ENCODE data around the gene LPAR3. TPM values are rescaled to one million over a fixed set of nuclear protein-coding genes. Genes with fewer than 3 reads are reported as not detected.
"Not testable (repeated sequence)": the region's sequence is repeated elsewhere in the genome, so short reads cannot be mapped to it uniquely, and the experiment has no call there.

LPAR3 gene
- total RNA-seq, 1 donor from 2014 or later: 2.0 TPM

DNA sequence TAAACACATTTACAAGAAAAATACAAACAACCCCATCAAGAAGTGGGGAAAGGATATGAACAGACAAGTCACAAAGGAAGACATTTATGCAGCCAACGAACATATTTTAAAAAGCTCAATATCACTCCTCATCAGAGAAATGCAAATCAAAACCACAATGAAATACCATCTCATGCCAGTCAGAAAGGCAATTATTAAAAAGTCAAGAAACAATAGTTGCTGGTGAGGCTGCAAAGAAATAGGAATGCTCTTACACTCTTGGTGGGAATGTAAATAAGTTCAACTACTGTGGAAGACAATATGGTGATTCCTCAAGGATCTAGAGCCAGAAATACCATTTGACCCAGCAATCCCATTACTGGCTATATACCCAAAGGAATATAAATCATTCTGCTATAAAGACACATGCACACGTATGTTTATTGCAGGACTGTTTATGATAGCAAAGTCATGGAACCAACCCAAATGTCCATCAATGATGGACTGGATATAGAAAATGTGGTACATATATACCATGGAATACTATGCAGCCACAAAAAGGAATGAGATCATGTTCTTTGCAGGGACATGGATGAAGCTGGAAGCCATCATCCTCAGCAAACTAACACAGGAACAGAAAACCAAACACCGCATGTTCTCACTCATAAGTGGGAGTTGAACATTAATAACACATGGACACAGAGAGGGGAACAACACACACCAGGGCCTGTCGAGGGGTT is 15.9 kb upstream of the LPAR3 start:
- intact Hi-C loops (cut with DNase I); DNase-seq (ENCODE audit: low spot score): not testable (repeated sequence)

DNA sequence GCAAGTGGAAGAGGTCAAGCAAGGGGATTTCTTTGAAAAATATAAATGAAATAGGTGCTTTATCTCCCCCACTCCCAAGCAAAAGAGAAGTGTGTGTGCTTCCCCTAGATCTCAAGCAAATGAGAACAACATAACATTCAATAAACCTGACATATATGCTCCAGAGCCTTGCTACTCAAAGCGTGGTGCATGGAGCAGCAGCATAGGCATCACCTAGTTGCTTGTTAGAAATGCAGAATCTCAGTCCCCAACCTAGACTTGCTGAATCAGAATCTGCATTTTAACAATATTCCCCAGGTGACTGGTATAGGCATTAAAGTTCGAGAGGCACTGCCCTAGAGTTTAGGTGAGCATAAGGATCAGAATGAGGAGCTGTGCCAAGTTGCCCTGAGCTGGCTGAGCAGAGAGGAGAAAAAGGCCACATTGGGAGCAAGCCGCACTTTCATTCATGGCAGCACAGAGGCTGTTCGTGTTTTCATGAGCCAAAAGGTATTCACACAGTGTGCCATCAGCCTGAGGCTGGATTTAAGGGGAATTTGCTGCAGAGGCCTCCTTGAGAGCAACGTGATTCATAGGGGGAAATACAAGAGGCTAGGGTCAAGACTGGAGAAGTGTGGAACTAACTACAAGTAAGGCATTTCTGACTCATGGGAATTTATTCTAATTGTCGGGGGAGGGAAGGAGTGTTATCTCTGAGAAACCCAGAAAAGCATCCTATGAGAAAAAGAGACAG is 14.3 kb upstream of the LPAR3 start:
- intact Hi-C loops (cut with DNase I): no loop called here
- DNase-seq (ENCODE audit: low spot score): no peak

DNA sequence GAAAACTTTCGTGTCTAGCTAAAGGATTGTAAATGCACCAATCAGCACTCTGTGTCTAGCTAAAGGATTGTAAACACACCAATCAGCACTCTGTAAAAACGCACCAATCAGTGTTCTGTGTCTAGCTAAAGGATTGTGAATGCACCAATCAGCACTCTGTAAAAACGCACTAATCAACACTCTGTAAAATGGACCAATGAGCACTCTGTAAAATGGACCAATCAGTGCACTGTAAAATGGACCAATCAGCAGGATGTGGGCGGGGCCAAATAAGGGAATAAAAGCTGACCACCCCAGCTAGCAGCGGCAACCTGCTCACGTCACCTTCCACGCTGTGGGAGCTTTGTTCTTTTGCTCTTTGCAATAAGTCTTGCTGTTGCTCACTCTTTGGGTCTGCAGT is 9.7 kb upstream of the LPAR3 start:
- DNase-seq (ENCODE audit: low spot score); intact Hi-C loops (cut with DNase I): not testable (repeated sequence)

DNA sequence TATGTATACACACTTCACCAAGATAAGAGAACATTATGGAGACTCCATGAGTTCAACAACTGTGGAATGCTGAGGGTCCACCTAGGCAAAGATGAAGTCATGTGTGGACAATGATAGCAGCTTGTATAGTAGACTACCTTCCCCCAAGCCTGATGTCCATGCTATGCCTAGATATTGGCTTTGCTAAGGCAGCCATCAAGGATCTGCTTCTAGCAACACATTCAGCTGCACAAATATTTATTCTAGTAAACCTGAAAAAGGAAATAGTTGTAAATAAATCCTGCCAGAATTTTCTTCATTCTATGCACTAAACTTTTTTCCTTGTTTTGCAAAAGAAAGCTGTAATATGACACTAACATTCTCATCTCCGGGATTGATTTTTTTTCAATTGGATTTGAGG is 7.0 kb upstream of the LPAR3 start:
- no peak for DNase-seq (ENCODE audit: low spot score)
- intact Hi-C loops (cut with DNase I): no loop called here

DNA sequence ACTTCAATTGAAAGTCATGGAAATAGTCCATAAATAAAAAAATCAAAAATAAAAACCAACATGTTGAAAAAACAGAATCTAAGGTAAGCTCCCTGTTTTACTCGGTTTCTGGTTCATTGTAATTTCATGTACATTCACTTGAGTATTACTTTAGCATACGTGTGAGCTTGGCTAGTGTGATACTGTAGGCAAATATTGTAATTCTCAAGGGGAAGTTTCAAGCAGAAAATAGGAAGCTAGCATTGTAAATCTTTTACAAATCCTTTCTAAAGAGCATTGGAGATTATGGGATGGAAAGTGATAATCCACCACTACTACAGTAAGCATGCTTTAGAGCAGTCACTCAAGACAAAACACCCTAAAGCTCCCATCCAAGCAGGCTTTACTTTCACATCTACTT is 3.3 kb upstream of the LPAR3 start:
- intact Hi-C loops (cut with DNase I): no loop called here

DNA sequence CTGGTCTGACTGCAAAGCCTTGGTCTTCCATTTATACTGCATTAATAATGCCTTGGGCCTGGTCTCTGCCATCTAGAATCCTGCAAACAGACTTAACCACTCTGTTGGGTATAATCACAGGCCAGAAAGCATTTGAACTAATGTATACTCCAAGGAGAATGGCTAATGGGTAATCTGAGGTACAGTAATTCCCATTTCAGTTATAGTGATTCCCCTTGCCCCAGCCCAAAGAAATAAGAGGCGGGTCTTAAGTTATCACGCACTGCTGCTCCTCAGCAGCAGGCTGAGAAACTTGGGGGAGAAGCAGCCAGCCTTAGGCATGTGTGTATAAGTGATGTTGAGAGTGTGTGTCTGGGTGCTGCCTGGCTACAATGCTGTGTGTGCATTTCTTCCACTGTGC is 2.4 kb downstream of the LPAR3 start:
- intact Hi-C loops (cut with DNase I): no loop called here
- no peak for DNase-seq (ENCODE audit: low spot score)

More for the DNA sequence above, 3.3 kb upstream of the LPAR3 start:
- DNase-seq (ENCODE audit: low spot score): no peak

DNA sequence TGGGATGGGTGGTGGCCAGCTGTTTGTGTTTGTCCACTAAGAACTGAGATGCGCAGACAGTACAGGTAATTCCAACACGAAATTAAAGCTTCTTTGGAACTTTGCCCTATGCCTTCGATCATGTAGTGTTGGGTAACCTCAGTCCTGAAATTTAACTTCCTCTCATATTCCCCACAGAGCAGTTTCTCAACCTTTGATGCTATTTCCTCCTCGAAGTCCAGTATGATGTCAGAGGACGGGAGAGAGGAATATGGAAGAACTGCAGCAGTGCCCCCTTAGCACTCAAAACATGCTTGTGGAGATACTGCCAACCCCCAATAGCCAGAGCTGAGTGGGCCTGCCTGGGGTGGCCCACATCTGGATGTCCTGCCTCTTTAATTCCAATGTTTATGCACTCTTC is 3.6 kb downstream of the LPAR3 start:
- DNase-seq (ENCODE audit: low spot score): no peak
- intact Hi-C loops (cut with DNase I): no loop called here

DNA sequence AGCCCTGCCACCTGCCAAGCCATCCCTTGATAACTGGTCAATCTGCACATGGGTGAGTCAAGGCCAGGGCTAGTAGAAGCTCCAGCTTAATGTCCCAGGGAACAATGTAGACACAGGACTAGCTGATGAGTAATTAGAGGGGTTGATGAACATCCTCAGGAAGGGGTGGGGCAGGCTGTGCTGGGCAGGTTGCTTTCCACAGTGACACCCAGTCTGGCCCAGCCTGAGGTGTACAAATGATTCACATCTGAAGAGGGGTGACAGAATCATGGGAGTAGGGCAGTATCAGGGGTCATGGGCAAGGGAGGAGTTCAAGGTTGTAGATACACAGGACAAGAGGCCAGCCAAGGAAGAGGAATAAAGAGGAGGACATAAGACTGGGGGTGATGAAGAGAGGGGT is 4.3 kb downstream of the LPAR3 start:
- no peak for DNase-seq (ENCODE audit: low spot score)
- intact Hi-C loops (cut with DNase I): no loop called here

DNA sequence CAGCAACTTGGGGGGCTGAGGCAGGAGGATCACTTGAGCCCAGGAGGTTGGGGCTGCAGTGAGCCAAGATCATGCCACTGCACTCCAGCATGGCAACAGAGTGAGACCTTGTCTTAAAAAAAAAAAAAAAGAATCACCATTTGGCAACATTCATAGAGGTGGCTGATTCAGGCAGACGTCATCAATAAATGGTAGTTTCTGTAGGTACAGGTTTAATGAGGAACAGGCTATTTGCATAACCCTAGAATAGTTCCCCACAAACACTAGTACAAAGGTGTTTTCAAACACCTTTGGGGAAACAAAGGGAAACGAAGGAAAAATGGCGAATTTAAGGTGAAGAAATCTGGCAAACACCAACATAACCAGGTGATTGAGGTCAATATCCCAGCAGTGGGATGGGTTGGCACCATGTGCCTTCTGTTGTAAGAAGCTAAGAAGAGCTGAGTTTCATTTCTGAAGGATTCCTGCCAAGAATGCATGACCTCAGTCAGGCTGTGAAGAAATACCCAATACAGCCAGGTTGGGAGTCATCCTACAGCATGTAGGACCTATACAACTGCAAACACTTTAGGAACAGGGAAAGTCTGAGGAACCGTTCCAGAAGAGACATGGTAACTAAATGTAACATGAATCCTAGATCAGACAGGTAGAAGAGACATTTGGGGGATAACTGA is 5.6 kb downstream of the LPAR3 start:
- intact Hi-C loops (cut with DNase I): no loop called here
- no peak for DNase-seq (ENCODE audit: low spot score)

DNA sequence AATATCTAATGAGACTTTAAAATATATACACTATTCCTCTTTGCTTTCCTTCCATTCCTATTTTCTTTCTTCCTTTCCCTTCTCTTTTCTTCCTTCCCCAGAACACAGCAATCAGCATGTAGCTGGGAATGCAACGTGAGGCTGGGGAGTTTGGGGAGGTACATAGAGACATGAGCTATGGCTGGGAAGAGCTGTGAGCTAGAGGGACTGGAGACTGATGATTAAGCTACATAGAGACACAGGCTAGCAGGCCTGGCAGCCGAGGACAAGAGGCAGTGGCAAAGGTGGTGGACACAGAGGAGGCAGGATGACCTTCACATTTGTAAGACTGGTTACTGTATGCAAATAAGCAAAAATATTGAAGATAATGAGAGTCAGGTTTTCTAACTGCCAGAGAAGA is 7.5 kb downstream of the LPAR3 start:
- no peak for DNase-seq (ENCODE audit: low spot score)
- intact Hi-C loops (cut with DNase I): no loop called here

DNA sequence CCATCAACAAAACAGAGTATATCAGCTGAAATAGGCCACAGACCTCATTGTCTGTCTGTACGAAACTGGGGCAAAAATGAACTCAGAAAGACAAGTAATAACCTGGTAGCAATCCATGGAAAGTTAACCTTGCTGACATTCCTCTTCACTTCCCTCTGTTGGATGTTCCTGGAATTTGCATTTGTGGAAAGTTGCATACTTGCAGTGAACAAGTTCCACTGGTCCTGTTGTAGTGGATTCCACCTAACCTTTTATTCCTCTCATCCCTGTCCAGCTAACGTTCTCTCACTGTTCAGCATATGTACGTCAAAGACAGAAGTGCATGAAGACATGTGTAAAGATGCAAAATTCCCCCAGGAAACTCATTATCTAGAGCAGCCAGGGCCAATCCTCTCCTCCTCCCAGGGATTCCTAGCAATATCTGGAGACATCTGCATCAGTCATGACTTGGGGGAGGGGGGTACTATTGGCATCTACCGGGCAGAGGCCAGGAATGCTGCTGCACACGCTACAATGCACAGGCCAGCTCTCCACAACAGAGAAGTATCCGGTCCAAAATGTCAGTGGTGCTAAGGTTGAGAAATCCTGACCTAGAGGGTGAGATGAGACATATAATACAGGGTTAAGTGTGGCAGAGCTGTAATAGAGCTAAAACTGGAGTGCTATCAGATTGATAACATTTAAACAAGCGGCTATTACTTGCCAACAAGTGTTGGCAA is 8.2 kb downstream of the LPAR3 start:
- intact Hi-C loops (cut with DNase I): no loop called here
- DNase-seq (ENCODE audit: low spot score): no peak

DNA sequence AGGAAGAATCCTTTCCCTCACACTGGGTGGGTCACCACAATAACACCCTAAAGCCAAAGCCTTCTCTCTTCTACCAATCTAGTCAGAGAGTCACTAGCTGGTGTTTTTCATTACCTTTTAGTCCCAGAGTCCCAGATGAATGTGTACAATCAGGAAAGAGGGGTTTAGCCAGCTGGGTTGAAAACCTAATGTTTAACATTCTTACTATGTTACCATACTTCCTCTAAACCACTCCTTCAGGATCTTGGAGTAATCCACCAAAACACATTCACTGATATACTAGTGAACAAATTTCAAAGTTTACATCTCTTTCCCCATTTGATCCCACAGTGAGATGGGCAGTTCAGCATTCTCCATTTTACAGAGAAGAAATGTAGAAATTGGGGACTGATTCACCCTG is 9.7 kb downstream of the LPAR3 start:
- intact Hi-C loops (cut with DNase I): no loop called here
- no peak for DNase-seq (ENCODE audit: low spot score)

DNA sequence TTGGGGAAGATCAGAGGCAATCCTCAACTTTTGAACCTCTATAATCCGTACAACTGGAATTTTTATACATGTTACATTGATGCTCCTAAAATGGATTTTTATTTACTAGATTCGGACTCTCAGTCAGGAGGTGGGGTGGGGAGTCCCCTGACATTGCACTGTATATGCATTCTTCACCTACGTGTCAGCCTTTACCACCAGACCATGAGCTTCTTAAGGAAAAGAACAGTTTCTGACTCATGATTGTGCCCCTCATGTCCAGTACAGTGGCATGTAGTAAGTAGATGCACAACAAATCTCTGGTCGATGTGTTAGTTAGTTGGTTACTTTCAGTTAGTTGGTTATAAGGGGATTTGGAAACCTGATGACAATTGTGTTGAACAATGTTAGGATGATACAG is 15.4 kb downstream of the LPAR3 start:
- DNase-seq (ENCODE audit: low spot score): no peak
- intact Hi-C loops (cut with DNase I): no loop called here

DNA sequence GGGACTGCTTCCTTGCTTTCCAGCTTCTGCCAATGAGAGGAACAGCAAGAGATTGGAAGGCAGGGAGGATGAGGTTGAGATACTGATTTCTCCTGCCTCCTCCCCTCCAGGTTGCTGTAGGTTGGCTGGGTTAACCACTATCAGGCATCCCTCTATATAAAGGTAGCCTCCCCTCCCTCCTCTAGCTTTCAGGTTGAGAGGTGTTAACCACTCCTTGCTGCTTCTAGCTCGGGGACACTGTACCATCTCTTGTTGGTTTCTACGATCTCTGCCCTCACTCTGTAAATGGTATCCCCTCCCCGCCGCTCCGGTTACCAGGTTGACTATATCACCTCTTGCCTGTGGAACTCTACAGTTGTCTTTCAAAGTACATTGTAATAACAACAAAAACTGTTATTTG is 16.7 kb downstream of the LPAR3 start:
- no peak for DNase-seq (ENCODE audit: low spot score)
- intact Hi-C loops (cut with DNase I): no loop called here

DNA sequence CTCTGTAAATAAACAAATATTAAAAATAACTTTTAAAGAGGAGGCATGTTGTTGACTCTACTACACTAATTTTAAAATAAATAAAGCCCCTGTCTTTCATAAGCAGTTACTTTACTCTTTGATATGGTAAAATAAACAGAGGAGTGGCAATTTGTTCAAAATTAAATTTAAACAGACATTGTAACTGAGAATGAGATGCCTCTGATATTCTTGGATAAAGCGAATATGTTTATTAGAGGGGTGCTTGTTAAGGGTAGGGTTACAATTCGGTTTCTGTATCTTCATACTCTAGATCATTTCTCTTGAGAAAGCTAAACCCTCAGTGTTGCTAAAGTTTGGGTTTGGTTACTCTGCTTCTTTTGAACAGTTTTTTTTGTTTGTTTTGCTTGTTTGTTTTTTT is 19.6 kb downstream of the LPAR3 start:
- intact Hi-C loops (cut with DNase I): no loop called here
- no peak for DNase-seq (ENCODE audit: low spot score)

DNA sequence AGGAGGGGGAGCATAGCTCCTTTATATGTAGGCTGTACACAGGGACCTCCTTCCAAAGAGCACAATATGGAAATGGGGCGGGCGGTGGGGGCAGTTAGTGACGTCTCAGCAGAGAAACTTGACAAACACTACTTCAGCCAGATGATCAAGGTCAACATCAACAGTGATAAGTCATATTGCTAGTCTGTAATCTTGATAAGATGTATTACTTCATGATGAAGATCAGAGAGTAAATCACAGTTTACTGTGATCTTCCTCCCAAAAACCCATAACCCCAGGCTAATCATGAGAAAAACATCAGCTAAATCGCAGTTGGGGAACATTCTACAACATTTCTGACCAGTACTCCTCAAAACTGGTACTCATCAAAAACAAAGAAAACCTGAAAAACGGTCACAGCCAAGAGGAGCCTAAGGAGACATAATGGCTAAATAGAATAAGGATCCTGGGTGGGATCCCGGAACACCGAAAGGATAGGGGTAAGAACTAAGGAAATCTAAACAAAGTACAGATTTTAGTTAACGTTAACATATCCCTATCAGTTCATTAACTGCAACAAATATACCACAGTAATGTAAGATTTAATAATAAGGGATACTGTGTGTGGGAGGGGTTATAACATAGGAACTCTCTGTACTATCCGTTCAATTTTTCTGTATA is 20.2 kb downstream of the LPAR3 start:
- intact Hi-C loops (cut with DNase I): no loop called here

DNA sequence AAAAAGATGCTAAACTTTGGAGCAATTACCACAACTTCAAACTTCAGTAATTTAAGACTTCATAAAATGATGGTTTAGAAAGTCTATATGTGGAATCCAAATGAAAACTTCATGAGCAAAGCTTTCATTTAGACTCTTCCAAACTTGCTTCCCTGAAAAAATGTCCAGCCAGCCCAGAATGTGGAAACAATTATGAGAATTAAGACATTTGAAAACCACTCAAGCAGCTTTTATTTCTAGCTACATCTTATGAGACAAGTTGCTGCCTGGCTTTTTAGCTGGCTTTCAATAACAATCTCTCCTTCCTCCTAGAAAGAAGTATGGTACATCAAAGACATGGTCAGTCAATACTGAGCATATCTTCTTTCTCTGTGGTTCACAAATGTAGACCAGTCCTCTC is 21.8 kb downstream of the LPAR3 start:
- DNase-seq (ENCODE audit: low spot score): no peak
- intact Hi-C loops (cut with DNase I): no loop called here

More for the DNA sequence above, 20.2 kb downstream of the LPAR3 start:
- DNase-seq (ENCODE audit: low spot score): no peak

DNA sequence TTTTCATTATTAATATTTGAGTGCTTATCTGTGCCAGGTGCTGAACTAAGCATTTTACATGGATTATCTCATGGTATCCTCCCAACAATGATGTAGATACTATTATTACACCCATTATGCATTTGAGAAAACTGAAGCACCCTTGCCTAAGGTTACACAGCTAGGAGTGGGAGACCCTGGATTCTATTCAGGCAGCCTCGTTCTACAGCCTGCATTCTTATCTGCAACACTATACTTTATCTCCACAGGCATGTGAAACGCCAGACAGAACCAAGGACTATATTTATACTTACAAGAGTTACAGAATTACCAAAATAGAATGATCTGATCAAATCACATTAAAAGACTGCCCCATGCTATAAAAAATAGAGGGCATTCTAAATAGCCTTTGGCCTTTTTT is 22.4 kb downstream of the LPAR3 start:
- intact Hi-C loops (cut with DNase I): no loop called here
- no peak for DNase-seq (ENCODE audit: low spot score)

DNA sequence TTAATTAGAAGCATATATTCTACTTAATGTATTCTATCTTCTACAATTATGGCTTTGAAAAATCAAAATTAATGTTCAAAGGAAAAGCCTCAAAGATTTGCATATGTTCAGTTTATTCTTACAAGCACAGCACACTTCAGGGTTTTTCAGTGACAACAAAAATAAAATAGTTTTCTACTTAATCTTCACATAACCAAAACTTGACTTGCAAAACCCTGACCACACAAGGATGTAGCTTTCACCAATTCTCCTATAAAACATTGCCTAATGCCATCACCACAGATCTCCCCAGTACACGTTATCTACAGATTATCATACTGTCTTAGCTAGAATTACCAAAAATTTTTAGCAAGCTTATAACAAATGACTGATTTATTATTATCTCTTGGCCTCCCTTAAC is 23.3 kb downstream of the LPAR3 start:
- intact Hi-C loops (cut with DNase I): no loop called here
- DNase-seq (ENCODE audit: low spot score): no peak

DNA sequence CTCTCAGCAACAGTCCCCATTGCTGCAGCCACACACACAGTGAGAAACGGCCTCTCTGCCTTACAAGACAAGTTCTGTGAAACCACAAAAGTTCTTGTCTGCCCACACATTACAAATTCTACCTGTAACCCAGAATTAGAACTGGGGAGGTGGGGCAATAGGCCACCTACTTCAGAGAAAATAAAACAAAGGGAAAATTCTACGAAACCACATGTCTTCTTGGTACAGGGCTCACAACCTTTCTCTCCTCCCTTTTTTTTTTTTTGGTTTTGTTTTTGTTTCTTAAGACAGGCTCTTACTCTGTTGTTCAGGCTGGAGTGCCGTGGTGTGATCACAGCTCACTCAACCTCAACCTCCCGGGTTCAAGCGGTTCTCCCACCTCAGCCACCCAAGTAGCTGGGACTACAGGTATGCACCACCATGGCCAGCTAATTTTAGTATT is 30.2 kb downstream of the LPAR3 start:
- intact Hi-C loops (cut with DNase I): no loop called here
- no peak for DNase-seq (ENCODE audit: low spot score)
